HG03558 (cell line): ENCODE results near the gene SMARCA4.
"Not testable (repeated sequence)": the region's sequence is repeated elsewhere in the genome, so short reads cannot be mapped to it uniquely, and the experiment has no call there.

Experiments
- ATAC-seq: cut with Tn5 transposase; IDR thresholded peaks from one replicate; pipeline ENCODE4 v1.9.1; 2021; ENCODE audit warnings: moderate number of reproducible peaks; ENCODE audit not compliant: unreplicated experiment; ENCODE audit errors: extremely low read depth

Gene SMARCA4

DNA sequence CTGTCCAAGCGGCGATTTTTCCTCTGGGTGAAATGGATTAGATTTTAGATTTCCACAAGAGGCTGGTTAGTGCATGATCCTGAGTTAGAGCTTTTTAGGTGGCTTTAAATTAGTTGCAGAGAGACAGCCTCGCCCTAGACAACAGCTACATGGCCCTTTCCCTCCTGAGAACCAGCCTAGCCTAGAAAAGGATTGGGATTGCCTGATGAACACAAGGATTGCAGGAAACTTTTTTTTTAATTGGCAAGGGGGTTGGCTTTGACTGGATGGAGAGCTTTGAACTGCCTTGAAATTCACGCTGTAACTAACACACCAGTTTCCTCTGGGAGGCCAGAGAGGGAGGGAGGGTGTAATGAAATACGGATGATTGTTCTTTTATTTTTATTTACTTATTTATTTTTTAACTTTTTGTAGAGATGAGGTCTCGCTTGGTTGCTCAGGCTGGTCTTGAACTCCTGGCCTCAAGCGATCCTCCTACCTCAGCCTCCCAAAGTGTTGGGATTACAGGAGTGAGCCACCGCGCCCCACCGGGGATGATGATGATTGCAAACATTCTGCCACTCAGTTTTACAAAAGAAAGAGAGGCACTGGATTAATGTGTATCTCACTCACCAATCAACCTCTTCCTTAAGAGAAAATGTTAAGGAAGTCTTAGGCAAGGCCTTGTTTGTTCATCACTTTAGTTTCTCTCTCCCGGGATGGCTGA lies 130.3 kb downstream of the SMARCA4 start:
- ATAC-seq = no peak

- ATAC-seq = no peak
Observed at GRCh38 chr19:11091703-11092153, 130.9 kb downstream of the SMARCA4 start.

DNA sequence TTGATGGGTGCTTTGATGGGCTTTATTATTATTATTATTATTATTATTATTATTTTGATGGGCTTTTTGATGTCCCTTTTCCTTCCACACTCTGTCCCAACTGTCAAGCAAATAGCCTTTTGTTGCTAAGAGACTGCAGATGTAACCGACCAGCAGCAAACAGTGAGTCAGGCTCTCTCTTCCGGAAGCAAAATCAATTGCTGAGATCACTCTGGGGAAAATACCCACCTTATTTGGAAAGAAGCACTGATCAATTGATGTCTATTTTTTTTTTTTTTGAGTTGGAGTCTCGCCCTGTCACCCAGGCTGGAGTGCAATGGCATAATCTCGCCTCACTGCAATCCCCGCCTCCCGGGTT lies 131.3 kb downstream of the SMARCA4 start:
- ATAC-seq = no peak

DNA sequence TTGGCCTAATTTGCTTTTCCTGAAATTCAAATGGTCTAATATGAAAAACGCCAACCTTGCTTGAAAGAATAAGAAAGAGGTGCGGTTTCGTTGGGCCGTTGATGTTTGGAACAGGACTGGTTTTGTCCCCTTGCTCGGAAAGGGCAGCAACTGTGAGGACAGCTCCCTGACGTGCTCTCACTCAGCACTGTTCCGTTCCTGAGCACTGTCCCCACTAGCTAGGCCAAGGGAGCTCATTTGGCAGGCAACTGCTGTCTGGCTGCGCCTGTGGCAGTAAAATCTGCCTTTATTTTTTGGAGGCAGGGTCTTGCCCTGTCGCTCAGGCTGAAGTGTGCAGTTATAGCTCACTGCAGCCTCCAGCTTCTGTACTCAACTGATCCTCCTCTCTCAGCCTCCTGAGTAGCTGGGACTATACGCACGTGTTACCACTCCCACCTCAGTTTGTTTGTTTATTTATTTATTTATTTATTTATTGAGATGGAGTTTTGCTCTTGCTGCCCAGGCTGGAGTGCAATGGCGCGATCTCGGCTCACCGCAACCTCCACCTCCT lies 132.9 kb downstream of the SMARCA4 start:
- ATAC-seq = no peak

GRCh38 chr19:11094520-11094894 lies 133.7 kb downstream of the SMARCA4 start:
- ATAC-seq = no peak

- ATAC-seq = no peak
Observed at GRCh38 chr19:11096210-11096841, 135.5 kb downstream of the SMARCA4 start.

GRCh38 chr19:11097367-11097766 lies 136.5 kb downstream of the SMARCA4 start:
- not testable (repeated sequence) for ATAC-seq

- no peak for ATAC-seq
Observed at GRCh38 chr19:11098327-11098726, 137.5 kb downstream of the SMARCA4 start.

GRCh38 chr19:11098861-11099260 lies 138.0 kb downstream of the SMARCA4 start:
- no peak for ATAC-seq

DNA sequence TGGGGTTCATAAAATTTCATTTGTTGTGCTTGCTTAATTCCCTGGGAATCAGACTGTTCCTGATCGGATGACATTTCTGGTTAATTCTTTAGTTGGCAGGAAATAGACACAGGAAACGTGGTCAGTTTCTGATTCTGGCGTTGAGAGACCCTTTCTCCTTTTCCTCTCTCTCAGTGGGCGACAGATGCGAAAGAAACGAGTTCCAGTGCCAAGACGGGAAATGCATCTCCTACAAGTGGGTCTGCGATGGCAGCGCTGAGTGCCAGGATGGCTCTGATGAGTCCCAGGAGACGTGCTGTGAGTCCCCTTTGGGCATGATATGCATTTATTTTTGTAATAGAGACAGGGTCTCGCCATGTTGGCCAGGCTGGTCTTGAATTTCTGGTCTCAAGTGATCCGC lies 139.2 kb downstream of the SMARCA4 start:
- ATAC-seq = no peak

DNA sequence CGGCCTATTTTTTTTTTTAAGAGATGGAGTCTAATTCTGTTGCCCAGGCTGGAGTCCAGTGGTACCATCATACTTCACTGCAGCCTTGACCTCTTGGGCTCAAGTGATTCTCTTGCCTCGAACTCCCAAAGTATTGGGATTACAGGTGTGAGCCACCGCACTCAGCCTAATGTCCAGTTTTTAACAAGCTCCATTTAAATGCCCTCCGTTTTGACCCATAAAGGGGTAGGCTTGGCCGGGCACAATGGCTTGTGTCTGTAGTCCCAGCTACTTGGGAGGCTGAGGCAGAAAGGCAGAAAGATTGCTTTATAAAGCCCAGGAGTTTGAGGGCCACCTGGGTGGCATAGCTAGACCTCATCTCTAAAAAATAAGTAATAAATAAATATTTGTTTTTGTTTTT lies 140.2 kb downstream of the SMARCA4 start:
- no peak for ATAC-seq

DNA sequence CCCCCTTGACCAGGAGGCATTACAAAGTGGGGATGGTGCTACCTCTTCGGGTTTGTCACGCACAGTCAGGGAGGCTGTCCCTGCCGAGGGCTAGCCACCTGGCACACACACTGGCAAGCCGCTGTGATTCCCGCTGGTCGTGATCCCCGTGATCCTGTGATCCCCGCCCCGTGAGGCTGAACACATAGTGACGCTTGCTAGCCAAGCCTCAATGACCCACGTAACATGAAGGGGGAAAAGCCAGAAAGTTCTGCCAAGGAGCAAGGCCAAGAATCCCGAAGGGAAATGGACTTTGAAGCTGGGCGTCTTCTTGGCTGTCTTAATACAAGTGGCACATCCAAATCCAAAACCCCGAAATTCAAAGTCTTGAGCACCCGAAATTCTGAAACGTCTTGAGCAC lies 142.1 kb downstream of the SMARCA4 start:
- no peak for ATAC-seq

- ATAC-seq = not testable (repeated sequence)
Observed at GRCh38 chr19:11103667-11104066, 142.8 kb downstream of the SMARCA4 start.

DNA sequence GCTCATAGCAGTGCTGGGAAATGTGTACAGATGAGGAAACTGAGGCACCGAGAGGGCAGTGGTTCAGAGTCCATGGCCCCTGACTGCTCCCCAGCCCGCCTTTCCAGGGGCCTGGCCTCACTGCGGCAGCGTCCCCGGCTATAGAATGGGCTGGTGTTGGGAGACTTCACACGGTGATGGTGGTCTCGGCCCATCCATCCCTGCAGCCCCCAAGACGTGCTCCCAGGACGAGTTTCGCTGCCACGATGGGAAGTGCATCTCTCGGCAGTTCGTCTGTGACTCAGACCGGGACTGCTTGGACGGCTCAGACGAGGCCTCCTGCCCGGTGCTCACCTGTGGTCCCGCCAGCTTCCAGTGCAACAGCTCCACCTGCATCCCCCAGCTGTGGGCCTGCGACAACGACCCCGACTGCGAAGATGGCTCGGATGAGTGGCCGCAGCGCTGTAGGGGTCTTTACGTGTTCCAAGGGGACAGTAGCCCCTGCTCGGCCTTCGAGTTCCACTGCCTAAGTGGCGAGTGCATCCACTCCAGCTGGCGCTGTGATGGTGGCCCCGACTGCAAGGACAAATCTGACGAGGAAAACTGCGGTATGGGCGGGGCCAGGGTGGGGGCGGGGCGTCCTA lies 144.3 kb downstream of the SMARCA4 start:
- ATAC-seq = no peak

DNA sequence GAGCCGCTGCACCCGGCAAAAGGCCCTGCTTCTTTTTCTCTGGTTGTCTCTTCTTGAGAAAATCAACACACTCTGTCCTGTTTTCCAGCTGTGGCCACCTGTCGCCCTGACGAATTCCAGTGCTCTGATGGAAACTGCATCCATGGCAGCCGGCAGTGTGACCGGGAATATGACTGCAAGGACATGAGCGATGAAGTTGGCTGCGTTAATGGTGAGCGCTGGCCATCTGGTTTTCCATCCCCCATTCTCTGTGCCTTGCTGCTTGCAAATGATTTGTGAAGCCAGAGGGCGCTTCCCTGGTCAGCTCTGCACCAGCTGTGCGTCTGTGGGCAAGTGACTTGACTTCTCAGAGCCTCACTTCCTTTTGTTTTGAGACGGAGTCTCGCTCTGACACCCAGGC lies 145.6 kb downstream of the SMARCA4 start:
- ATAC-seq = no peak

DNA sequence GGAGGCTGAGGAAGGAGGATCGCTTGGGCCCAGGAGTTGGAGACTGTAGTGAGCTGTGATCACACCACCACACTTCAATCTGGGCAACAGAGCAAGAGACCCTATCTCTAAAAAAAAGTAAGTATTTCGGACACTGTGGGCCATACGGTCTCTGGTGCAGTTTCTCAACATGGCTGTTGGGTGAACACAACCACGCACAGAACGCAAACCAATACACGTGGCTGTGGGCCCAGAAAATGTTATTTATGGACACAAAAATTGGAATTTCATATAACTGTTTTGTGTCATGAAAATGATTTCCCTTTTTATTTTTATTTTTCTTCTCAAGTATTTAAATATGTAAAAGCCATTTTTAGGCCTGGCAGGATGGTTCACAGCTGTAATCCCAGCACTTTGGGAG lies 147.9 kb downstream of the SMARCA4 start:
- ATAC-seq = no peak

- no peak for ATAC-seq
Observed at GRCh38 chr19:11111117-11111770, 150.4 kb downstream of the SMARCA4 start.

DNA sequence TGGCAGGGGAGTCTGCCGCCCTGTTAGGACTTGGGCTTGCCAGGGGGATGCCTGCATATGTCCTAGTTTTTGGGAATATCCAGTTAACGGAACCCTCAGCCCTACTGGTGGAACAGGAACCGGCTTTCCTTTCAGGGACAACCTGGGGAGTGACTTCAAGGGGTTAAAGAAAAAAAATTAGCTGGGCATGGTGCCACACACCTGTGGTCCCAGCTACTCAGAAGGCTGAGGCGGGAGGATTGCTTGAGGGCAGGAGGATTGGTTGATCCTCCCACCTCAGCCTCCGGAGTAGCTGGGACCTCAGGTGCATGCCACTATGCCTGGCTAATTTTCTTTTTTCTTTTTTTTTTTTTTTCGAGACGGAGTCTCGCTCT lies 150.9 kb downstream of the SMARCA4 start:
- no peak for ATAC-seq
